Activated naive CD8-positive, alpha-beta T cell treated with anti-CD3 and anti-CD28 coated beads, Interleukin-2, amount 50 U/mL, for 16 hours (primary cell): ENCODE data around the gene MICAL3.
"Not testable (repeated sequence)": the region's sequence is repeated elsewhere in the genome, so short reads cannot be mapped to it uniquely, and the experiment has no call there.

ENCODE experiments used
- DNase-seq: peaks from one replicate; pipeline ENCODE4 v3.0.0-alpha.2; 2020; ENCODE audit warnings: low read depth, low spot score

Gene MICAL3, protein sequence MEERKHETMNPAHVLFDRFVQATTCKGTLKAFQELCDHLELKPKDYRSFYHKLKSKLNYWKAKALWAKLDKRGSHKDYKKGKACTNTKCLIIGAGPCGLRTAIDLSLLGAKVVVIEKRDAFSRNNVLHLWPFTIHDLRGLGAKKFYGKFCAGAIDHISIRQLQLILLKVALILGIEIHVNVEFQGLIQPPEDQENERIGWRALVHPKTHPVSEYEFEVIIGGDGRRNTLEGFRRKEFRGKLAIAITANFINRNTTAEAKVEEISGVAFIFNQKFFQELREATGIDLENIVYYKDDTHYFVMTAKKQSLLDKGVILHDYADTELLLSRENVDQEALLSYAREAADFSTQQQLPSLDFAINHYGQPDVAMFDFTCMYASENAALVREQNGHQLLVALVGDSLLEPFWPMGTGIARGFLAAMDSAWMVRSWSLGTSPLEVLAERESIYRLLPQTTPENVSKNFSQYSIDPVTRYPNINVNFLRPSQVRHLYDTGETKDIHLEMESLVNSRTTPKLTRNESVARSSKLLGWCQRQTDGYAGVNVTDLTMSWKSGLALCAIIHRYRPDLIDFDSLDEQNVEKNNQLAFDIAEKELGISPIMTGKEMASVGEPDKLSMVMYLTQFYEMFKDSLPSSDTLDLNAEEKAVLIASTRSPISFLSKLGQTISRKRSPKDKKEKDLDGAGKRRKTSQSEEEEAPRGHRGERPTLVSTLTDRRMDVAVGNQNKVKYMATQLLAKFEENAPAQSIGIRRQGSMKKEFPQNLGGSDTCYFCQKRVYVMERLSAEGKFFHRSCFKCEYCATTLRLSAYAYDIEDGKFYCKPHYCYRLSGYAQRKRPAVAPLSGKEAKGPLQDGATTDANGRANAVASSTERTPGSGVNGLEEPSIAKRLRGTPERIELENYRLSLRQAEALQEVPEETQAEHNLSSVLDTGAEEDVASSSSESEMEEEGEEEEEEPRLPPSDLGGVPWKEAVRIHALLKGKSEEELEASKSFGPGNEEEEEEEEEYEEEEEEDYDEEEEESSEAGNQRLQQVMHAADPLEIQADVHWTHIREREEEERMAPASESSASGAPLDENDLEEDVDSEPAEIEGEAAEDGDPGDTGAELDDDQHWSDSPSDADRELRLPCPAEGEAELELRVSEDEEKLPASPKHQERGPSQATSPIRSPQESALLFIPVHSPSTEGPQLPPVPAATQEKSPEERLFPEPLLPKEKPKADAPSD (N-terminal part only)

DNA sequence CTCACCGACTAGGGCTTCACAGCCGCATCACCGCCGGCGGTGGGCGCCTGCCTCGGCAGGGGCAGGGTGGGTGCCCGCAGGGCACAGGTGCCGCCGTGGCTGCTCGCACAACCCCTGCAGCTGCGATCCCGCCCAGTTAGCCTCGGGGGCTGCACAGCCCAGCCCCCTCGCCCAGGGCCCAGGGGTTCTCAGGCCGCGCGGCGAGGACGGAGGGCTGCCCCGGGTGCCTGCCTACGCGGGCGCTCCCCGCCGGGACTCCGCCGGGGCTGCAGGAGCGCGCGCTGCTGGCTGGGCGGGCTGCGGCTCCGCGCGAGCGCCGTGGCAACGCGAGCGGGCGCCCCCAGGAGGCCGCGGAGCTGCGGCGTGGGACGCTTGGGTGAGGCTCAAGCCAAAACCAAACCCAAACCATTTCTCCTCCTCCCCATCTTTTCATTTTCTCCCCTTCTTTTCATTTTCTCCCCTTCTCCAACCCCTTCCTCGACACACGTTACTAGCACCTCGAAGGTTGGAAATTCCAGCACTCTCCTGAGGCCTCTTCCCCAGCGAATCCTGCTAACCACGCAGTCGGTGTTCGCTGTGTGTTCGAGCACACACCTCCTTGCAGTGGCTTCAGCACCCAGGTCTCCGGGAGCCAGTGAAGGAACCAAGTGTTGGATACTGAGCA is at the start of gene MICAL3:
TSS of gene MICAL3 (minus strand) at position 286 of the 664 bp plus-strand sequence. CDS start 117,749 bp downstream, outside the sequence.
- DNase-seq = peak; percentile 26

DNA sequence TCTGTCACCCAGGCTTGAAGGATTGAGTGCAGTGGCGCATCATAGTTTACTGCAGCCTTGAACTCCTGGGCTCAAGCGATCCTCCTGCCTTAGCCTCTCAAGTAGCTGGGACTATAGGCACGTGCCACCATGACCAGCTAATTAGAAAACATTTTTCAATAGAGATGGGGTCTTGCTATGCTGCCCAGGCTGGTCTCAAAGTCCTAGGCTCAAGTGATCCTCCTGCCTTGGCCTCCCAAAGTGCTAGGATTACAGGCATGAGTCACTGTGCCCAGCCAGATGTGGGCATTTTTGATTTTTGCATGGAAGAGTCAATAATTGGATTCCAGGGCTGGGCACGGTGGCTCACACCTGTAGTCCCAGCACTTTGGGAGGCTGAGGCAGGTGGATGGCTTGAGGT is 49.6 kb upstream of the MICAL3 start:
- DNase-seq = not testable (repeated sequence)

DNA sequence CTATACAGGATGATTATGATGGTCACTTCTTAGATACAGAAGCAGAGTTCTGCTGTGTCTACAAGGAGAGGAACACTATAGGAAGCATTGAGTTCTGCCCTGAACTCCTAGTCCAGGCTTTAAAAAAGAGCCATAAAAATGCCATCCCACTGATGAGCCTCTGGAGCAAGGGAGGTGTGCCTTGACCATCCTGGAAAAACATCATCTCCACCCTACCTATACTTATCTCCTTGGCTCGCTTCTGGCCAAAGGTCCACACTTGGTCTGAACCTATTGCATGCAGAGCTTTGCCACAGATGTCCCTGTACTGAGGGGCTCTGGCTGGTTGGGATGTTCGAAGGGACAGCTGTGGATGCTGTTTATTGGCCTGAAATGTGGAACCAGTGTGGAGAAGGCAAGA is 49.1 kb upstream of the MICAL3 start:
- DNase-seq = no peak

DNA sequence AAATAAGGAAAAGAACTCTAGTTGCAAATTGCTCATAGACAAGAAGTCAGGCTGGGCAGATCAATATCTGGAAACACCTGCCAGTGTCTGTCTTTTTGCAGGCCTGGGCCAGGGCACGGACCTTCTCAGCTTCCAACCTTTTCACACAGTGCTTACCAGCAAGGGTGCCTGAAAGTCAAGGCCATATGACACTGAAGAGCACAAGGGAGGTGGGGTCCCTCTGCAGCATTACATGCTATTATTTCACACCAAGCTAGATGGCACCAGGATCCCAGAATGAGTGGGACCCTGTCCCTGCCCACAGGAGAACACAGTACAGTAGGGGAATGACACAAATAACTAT is 47.6 kb upstream of the MICAL3 start:
- no peak for DNase-seq

DNA sequence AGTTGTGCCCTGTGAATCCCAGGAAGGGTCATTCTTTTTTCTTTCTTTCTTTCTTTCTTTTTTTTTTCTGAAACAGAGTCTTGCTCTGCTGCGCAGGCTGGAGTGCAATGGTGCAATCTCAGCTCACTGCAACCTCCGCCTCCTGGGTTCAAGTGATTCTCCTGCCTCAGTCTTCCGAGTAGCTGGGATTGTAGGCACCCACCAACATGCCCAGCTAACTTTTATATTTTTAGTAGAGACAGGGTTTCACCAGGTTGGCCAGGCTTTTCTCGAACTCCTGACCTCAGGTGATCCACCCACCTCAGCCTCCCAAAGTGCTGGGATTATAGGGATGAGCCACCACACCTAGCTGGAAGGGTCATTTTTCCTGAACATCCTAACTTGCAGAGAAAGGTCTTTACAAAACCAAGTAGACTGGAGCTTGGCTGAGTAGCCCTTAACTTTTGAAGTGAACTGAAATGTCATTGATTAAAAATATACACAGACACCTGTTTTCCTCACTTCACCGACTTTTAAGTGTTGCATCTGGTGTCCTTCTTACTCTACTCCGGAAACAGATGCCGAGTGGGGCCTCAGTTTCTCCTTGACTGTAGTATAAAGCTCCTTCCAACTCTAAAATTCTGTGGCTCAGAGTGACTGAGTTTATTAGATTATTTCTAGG is 47.1 kb upstream of the MICAL3 start:
- DNase-seq = not testable (repeated sequence)

DNA sequence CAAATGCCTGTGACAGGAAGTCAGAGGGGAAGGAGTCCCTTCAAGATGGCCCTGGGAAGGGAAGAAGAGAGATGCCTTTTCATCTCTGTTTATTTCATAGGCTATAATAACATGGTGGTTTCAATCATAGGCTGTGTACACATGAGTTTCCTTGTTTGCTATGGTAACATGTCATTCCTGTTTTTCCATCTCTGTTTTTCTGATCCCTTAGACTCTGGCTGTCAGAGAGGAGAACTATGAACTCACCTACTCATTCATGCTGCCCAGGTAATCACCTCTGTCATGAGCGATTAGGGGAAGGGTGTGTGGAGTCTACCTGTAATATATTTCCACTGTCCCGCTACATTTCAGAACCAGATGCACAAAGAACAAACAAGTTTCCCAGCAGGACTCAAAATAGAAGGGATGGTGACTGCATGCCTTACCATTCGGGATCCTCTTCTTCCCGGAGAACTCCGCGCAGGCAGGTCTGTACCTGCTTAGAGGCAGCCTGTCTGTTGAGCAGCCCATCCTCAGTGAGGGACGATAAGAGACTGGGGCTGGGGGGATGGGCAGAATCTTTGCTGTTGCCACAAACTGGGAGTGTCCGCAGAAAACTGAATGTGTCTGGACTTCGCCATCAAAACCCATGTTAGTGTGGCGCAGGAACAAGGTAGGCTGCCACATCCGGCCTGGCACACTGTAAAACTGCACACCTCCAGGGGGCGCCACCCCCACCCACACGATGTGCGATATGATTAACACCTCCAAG is 46.4 kb upstream of the MICAL3 start:
- DNase-seq = no peak

DNA sequence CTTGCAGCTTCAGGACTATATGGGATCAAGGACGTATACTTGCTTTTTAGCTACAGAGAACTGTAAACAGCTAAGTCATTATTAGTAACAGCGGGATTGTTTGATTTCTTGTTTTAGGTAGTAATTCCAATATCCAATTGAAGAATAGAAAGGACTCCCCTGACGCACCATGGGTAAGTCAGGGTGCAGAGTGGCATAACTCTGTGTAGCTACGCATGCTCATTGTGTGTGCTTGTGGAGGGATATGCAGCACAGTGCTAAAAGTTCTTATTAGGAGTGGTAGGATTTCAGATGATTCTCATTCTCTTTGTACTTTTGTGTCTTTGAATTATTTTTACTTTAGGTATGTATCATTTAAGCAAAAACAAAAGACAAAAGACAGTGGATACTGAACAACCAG is 45.7 kb upstream of the MICAL3 start:
- DNase-seq = no peak

DNA sequence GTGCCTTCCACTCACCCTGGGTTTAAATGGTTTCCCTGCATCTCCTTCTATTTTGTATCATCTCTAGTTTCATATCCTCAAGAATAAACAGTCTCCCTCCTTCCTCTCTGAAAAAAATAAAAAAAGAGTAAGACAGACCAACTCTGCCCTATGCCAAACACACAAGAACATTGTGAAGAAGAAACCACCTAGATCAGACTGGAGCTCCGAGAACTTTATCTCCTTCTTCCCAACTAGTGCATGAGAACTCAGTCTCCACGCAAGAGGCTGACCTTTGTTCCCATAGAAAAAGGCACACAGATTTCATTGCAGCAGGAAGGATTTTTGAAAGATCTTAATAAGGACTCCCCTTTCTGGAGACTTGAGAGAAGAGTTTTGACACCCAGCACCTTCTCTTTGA is 44.7 kb upstream of the MICAL3 start:
- no peak for DNase-seq

DNA sequence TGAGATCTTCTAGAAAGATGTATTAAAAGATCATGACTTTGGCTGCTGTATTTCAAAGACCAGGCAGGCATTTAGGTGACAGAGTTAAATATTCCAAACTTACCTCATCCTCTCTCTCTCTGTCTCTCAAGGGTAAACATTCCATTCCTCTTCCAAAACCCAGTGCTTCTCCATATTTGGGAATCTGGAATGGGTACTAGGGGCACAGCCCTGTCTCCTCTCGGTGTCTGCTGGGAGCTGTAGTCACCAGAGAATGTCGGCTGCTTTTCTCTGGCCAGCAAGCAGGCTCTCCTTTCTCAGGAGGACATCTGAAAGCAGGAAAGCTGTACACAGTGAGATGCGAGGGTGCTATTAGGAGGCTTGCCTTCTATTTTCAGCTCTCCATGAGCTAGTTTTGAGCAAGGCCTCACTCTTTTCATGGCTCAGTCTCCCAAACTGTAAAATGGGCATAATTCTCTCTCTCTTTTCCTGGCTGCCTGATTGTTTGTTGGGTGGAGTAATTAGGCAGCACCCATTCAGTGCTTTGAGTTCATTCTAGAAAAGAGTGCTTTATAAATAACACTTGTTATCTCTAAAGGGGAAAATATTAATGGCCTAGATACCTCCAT is 44.1 kb upstream of the MICAL3 start:
- no peak for DNase-seq

DNA sequence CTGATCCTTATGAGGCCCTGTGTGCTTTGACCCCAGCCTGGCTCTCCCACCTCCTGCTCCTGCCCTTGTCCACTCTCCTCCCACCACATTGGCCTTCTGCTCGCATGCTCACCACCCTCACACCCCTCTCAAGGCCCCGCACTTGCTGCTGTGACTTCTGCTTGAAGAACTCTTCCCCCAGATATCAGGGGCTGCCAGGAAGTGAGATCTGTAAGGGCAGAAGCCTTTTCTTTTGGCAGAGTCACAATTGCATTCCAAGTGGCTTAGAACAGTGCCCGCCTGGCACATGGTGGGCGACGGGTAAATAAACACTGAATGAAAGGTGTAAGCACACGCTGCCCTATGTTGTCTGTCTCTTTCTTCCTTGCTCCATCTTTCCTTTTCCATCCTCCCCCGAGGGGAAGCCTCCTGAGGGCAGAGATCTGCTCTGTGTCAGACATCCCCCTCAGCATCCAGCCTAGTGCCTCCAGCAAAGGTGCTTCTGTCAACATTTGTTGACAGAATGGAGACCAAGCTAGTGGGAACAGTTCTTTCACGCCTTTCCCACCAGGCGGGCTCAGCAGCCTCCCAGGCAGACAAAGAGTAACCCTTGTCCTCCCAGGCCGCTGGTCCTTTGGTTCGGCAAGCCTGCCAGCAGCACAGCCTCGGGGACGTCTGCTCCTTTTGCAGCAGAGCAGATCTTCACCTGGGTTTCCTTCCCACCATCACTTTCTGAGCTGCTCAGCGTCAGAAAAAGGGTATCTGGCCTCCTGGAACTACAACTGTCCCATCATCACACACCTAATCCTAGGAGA is 43.4 kb upstream of the MICAL3 start:
- DNase-seq = no peak

DNA sequence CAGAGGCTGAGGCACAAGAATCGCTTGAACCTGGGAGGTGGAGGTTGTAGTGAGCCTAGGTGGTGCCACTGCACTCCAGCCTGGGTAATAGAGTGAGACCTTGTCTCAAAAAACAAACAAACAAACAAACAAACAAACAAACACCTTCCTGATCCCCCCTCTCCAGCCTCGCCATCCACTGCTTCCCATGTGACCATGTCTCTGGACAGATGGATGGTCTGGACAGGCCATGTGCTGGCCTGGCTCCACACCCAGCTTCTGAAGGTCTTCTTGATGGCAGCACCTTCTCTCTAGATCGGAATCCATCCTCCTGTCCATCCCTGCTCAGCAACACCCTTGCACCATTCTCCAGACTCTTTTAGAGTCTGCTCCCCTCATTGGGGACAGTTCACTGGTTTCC is 42.8 kb upstream of the MICAL3 start:
- DNase-seq = no peak

DNA sequence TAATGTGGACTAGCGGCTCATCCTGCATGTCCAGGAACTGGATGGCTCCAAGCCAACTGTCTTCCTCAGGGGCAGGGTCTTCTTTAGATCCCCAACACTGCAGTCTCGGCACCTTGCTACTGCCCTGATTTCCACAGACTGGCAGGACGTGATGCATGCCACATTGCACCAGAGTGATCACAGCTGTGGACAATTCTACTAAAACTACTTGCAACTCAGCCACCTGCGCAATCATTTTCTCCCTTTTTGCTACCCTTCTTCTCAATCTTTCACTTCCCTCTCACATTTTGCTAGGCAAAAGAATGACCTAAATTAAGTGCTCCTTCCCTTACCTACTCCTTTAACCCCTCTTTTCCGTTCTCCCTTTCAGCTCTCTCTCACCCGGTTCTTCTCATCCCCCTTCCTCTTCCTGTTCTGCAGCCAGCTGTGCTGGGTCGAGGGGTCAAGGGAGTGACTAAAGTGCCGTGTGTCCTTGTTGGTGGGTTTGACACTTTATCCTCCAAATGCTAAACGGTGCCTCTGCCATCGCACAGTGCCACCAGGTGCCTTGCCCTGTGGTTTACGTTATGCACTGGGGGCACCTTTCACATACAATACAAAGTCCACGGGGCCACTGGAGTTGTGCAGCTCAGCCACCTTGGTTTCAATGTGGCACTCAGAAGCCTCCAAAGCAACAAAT is 42.0 kb upstream of the MICAL3 start:
- DNase-seq = no peak

DNA sequence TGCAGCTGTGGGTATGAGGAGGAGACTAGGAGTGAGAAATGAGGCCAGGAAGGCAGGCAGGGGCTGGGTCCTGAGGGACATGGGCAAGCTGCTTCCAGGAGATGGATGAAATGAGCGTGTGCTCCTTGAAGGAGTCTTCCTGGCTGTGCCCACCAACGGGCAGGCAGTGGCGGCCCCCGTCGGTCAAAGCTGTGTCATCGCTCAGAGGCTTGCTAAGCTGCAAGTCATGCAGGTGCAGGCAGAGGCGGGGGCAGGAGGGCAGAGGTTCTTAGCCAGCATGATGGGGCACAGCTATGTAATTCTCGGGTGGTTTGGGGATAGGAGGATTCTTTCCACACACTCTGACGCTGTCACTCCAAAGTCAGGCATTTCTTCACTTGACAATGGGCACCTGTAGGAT is 40.9 kb upstream of the MICAL3 start:
- DNase-seq = no peak

DNA sequence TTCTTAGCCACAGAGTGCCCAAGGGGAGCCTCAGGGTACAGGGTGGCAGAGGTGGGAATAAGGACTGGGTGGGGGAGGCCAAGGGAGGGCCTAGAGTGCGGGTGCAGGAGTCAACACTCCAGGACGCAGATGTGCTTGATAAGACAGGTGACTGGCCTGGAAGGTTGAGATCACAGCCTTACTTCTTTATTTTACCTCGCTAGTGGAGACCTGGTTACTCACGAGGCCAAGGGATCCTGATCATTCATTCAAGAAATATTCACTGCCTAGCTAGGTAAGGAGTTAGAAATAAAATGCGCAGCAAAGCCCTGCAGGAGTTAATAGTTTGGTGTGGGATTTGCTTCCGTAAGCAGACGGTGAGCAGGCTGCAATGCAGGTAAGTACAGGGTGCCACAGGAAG is 40.3 kb upstream of the MICAL3 start:
- no peak for DNase-seq

DNA sequence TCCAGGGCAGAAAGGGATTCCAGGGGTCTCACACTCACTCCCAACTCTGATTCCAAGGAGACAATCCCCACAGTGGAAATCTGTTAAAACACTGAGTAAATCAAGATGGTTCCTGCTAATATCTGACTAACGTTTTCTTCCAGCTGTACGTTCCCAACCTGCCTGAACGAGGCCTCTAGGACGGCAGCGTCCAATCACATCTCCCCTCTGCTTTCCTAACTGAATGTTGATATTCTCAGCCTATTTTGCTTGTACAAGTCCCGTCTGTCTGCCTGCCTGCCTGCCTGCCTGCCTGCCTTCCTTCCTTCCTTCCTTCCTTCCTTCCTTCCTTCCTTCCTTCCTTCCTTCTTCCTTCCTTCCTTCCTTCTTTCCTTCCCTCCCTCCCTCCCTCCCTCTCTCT is 39.4 kb upstream of the MICAL3 start:
- not testable (repeated sequence) for DNase-seq

DNA sequence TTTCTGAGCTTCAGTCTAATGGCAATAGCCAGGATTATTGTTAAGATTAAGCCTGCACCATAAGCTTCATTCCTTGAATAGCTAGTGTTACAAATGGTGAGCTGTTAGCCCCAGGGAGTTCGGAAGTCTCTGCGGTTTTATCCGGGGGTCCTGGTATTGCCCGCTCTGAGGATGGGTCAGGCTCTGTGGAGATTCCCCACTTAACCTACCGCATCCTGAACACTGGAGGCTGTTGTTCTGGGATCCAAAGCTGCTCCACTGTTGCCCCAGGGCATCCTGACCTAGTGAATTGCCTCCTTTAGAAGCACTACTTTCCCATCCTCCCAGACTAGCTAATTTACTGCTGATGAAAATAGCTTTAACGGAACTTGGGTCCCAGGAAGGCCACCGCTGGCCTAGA is 38.9 kb upstream of the MICAL3 start:
- no peak for DNase-seq

DNA sequence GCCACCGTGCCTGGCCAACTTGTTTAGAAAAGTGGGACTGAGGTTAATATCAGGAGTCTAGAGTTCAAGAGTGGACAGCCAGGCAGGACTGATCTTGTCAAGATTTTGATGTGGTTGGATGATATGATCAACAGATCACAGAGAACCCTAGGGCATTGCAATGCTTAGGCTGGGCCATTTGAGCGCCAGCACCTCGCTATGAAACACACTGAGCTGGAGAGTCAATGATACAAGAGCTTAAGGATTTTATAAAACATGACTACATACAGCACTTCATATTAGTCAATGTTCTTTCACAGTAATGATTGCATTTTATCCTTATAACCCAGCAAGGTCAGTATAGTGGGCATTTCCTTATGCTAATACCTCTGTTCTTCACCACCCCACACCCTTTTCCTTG is 38.1 kb upstream of the MICAL3 start:
- DNase-seq = no peak
